ENCODE results near the gene CAV1. TPM values are rescaled to one million over a fixed set of nuclear protein-coding genes. Genes with fewer than 3 reads are reported as not detected.

Gene CAV1
- total and polyA plus RNA-seq, 5 donors from 2014 or later: 0.11 to 0.18 TPM; not detected in 3

DNA sequence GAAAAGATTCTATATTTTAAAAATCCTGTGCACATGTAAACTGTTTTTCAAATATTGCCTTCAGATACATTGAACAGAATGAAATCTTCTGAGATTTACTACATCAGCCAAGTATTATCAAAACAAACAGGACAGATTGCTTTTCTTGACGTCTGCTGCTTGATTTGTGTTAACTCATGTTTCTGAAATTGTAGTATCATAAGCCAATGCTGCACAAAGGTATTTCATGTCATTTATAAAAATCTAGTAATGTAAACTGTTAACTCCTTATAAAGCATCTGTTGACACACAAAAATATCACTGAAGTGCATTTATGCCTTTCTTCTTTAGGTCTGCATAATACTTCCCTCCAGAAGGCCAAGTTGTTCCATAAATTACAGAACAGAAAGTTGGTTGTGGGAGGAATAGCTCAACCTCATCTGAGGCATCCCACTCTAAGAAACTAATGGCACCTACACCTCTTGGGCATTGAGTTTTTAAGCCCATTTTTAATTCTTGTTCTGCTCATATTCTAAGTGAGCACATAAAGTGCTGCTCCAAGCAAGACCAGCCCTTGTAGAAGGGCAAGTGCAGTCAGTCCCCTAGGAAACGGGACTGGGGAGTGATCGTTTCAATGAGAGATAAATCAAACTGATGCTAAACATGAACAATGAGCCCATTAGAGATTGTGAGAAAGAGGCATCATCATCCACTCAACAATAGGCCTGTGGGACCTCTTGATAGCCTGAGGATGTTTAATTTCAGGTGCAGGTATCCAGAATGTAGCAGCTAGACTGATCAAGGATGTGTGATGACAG lies 28.5 kb downstream of the CAV1 start:
- Histone ChIP-seq H3K36me3 (ENCODE audit: control insufficient read depth, insufficient read depth, low read length) (no peaks in the 10 kb centered on the region), H3K4me1 (ENCODE audit: control insufficient read depth, insufficient read depth, low read length, poor library complexity, severe bottlenecking) (no peaks in the 10 kb centered on the region), H3K9me3 (ENCODE audit: control insufficient read depth in 2 of 2, low read length in 2 of 2) (no peaks in the 10 kb centered on the region), H3K27me3 (ENCODE audit: control insufficient read depth, insufficient read depth, low read length) (peaks cover 3% of the 10 kb centered on the region), H3K27ac (ENCODE audit: insufficient read depth, low read length, poor library complexity, severe bottlenecking) (no peak overlapping the region), H3K4me3 (ENCODE audit: low read depth, low read length) (no peak overlapping the region)
- Mint-ChIP-seq H3K9me3 (peaks cover 0 to 1% (median 0%) of the 10 kb centered on the region in 7 donors), H3K36me3 (no peaks in the 10 kb centered on the region), H3K27ac (no peak overlapping the region), H3K4me3 (no peak overlapping the region), H3K4me1 (no peaks in the 10 kb centered on the region), H3K27me3 (peaks cover 24% of the 10 kb centered on the region)
- ATAC-seq (ENCODE audit: low read depth in 2 of 2): no peak
- no peak for DNase-seq

DNA sequence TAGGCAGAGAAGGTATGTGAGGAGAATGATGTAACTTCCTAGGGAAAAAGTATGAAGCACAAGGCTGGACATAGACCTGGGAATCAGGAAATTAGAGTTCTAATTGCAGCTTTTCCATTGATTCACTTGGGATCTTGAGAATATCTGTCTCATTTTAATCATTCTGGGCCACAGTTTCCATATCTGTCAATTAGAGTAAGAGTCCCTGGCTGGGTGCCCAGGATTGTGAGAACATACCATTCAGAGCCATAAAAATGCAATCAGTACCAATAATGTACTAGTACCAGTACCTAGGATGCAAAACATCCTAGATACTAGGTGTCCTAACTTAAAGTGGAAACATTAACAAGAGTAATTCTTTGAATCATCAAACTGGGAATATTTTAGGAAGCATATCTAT lies 29.6 kb downstream of the CAV1 start:
- no peaks in the 10 kb centered on the region for H3K4me1 Mint-ChIP-seq
- no peaks in the 10 kb centered on the region for H3K9me3 ChIP-seq (ENCODE audit: control insufficient read depth in 2 of 2, low read length in 2 of 2)
- H3K4me1 ChIP-seq (ENCODE audit: control insufficient read depth, insufficient read depth, low read length, poor library complexity, severe bottlenecking): no peaks in the 10 kb centered on the region
- DNase-seq (no peak), ATAC-seq (ENCODE audit: low read depth in 2 of 2) (no peak)
- no peak overlapping the region for H3K4me3 Mint-ChIP-seq
- peaks cover 0 to 1% (median 0%) of the 10 kb centered on the region in 7 donors for H3K9me3 Mint-ChIP-seq
- H3K27ac ChIP-seq (ENCODE audit: insufficient read depth, low read length, poor library complexity, severe bottlenecking): no peak overlapping the region
- no peak overlapping the region for H3K4me3 ChIP-seq (ENCODE audit: low read depth, low read length)
- no peak overlapping the region for H3K27ac Mint-ChIP-seq
- no peaks in the 10 kb centered on the region for H3K36me3 ChIP-seq (ENCODE audit: control insufficient read depth, insufficient read depth, low read length)
- H3K27me3 Mint-ChIP-seq: peaks cover 24% of the 10 kb centered on the region
- H3K36me3 Mint-ChIP-seq: no peaks in the 10 kb centered on the region
- H3K27me3 ChIP-seq (ENCODE audit: control insufficient read depth, insufficient read depth, low read length): peaks cover 2% of the 10 kb centered on the region

DNA sequence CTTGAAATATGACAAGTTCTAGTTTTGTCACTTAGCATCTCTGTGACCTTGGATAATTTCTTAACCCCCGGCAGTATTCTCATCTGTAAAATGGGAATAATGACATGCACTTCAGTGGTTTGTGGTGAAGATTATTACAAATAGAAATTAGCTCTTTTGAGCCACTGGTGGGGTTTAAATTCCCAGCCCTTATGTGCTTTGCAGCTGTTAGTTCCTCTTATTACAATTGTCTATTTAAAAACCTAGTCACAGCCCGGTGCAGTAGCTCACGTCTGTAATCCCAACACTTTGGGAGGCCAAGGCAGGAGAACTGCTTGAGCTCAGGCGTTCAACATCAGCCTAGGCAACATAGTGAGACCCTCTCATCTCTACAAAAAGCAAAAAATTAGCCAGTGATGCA lies 30.1 kb downstream of the CAV1 start:
- H3K27me3 Mint-ChIP-seq: peaks cover 24% of the 10 kb centered on the region

DNA sequence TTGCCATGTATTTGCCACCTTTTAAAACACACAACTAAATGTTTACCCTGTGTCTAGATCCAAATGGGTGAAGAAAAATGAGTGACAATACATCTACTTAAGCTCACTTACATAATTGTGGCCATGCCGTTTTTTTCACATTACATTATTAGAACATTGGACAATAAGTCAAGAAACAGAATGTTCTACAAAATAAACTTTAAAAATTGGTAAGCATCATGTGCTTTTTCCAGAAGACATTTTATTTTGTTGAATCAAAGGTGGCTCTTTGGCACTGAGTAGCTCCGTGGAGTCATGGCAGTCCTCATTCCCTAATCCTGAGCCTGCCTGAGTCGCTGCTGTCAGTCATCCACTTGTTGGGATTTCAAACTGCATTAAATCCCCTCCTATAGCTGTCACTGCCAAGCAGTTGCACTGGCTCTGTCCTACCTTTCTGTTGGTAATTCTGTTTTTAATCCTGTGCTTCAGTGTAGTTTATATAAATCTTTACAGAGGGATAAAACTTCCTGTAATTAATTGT lies 32.3 kb downstream of the CAV1 start:
- Mint-ChIP-seq H3K27me3 (peaks cover 29% of the 10 kb centered on the region), H3K4me3 (no peak overlapping the region), H3K27ac (no peak overlapping the region), H3K9me3 (peaks cover 0 to 3% (median 0%) of the 10 kb centered on the region in 7 donors), H3K36me3 (no peaks in the 10 kb centered on the region), H3K4me1 (no peaks in the 10 kb centered on the region)
- Histone ChIP-seq H3K9me3 (ENCODE audit: control insufficient read depth in 2 of 2, low read length in 2 of 2) (no peaks in the 10 kb centered on the region), H3K27me3 (ENCODE audit: control insufficient read depth, insufficient read depth, low read length) (peaks cover 10% of the 10 kb centered on the region), H3K4me1 (ENCODE audit: control insufficient read depth, insufficient read depth, low read length, poor library complexity, severe bottlenecking) (no peaks in the 10 kb centered on the region), H3K36me3 (ENCODE audit: control insufficient read depth, insufficient read depth, low read length) (no peaks in the 10 kb centered on the region), H3K4me3 (ENCODE audit: low read depth, low read length) (no peak overlapping the region), H3K27ac (ENCODE audit: insufficient read depth, low read length, poor library complexity, severe bottlenecking) (no peak overlapping the region)
- DNase-seq: no peak
- no peak for ATAC-seq (ENCODE audit: low read depth in 2 of 2)

More for the DNA sequence above, 30.1 kb downstream of the CAV1 start:
- no peaks in the 10 kb centered on the region for H3K4me1 Mint-ChIP-seq
- no peak for ATAC-seq (ENCODE audit: low read depth in 2 of 2)
- H3K27ac ChIP-seq (ENCODE audit: insufficient read depth, low read length, poor library complexity, severe bottlenecking): no peak overlapping the region
- H3K9me3 ChIP-seq (ENCODE audit: control insufficient read depth in 2 of 2, low read length in 2 of 2): no peaks in the 10 kb centered on the region
- no peak overlapping the region for H3K27ac Mint-ChIP-seq
- no peak overlapping the region for H3K4me3 ChIP-seq (ENCODE audit: low read depth, low read length)
- H3K36me3 ChIP-seq (ENCODE audit: control insufficient read depth, insufficient read depth, low read length): no peaks in the 10 kb centered on the region
- no peaks in the 10 kb centered on the region for H3K36me3 Mint-ChIP-seq
- H3K4me3 Mint-ChIP-seq: no peak overlapping the region
- DNase-seq: no peak
- H3K27me3 ChIP-seq (ENCODE audit: control insufficient read depth, insufficient read depth, low read length): peaks cover 3% of the 10 kb centered on the region
- H3K9me3 Mint-ChIP-seq: peaks cover 0 to 1% (median 0%) of the 10 kb centered on the region in 7 donors
- H3K4me1 ChIP-seq (ENCODE audit: control insufficient read depth, insufficient read depth, low read length, poor library complexity, severe bottlenecking): no peaks in the 10 kb centered on the region

DNA sequence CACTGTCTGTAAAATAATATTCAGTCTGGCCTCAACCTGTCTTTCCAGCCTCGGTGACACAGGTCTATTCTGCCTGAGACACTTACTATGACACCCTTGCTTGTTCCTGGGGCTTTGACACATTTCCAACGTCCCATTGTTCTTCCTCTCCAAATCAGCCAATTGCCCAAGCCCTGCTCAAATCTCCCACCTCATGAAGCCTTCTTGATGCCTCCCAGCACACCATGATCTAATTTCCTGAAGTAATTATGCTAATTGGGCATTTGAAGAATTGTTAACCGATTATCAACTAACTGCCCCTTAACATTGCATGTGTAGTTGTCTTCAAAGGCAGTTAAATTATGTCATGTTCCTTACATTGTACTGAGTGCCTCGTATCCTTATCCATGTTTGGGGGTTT lies 33.1 kb downstream of the CAV1 start:
- Histone ChIP-seq H3K4me1 (ENCODE audit: control insufficient read depth, insufficient read depth, low read length, poor library complexity, severe bottlenecking) (no peaks in the 10 kb centered on the region), H3K27me3 (ENCODE audit: control insufficient read depth, insufficient read depth, low read length) (peaks cover 12% of the 10 kb centered on the region), H3K9me3 (ENCODE audit: control insufficient read depth in 2 of 2, low read length in 2 of 2) (no peaks in the 10 kb centered on the region), H3K4me3 (ENCODE audit: low read depth, low read length) (no peak overlapping the region), H3K27ac (ENCODE audit: insufficient read depth, low read length, poor library complexity, severe bottlenecking) (no peak overlapping the region), H3K36me3 (ENCODE audit: control insufficient read depth, insufficient read depth, low read length) (no peaks in the 10 kb centered on the region)
- Mint-ChIP-seq H3K9me3 (peaks cover 0 to 2% (median 0%) of the 10 kb centered on the region in 7 donors), H3K4me3 (no peak overlapping the region), H3K27ac (no peak overlapping the region), H3K36me3 (no peaks in the 10 kb centered on the region), H3K27me3 (peaks cover 27% of the 10 kb centered on the region), H3K4me1 (no peaks in the 10 kb centered on the region)
- DNase-seq (no peak), ATAC-seq (ENCODE audit: low read depth in 2 of 2) (no peak)

DNA sequence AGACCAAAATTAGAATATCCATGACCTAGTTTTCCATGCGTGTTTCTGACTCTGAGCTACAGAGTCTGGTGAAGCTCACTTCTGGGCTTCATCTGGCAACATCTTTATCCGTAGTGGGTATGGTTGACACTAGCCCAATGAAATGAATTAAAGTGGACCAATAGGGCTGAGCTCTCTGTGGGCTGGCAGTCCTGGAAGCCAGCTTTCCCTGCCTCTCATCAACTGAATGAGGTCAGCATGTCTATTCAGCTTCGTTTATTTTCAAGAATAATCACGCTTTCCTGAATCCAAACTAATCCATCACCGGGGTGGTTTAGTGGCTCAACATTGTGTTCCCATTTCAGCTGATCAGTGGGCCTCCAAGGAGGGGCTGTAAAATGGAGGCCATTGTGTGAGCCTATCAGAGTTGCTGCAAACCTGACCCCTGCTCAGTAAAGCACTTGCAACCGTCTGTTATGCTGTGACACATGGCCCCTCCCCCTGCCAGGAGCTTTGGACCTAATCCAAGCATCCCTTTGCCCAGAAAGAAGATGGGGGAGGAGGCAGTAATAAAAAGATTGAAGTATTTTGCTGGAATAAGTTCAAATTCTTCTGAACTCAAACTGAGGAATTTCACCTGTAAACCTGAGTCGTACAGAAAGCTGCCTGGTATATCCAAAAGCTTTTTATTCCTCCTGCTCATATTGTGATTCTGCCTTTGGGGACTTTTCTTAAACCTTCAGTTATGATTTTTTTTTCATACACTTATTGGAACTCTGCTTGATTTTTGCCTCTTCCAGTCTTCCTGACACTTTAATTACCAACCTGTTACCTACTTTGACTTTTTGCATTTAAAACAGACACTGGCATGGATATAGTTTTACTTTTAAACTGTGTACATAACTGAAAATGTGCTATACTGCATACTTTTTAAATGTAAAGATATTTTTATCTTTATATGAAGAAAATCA lies 35.5 kb downstream of the CAV1 start:
- Histone ChIP-seq H3K27me3 (ENCODE audit: control insufficient read depth, insufficient read depth, low read length) (peaks cover 14% of the 10 kb centered on the region), H3K4me3 (ENCODE audit: low read depth, low read length) (no peak overlapping the region), H3K4me1 (ENCODE audit: control insufficient read depth, insufficient read depth, low read length, poor library complexity, severe bottlenecking) (no peaks in the 10 kb centered on the region), H3K27ac (ENCODE audit: insufficient read depth, low read length, poor library complexity, severe bottlenecking) (no peak overlapping the region), H3K9me3 (ENCODE audit: control insufficient read depth in 2 of 2, low read length in 2 of 2) (no peaks in the 10 kb centered on the region), H3K36me3 (ENCODE audit: control insufficient read depth, insufficient read depth, low read length) (no peaks in the 10 kb centered on the region)
- ATAC-seq (ENCODE audit: low read depth in 2 of 2) (no peak), DNase-seq (no peak)
- Mint-ChIP-seq H3K36me3 (no peaks in the 10 kb centered on the region), H3K4me1 (no peaks in the 10 kb centered on the region), H3K9me3 (peaks cover 0 to 3% (median 0%) of the 10 kb centered on the region in 7 donors), H3K4me3 (no peak overlapping the region), H3K27ac (no peak overlapping the region), H3K27me3 (peaks cover 19% of the 10 kb centered on the region)

DNA sequence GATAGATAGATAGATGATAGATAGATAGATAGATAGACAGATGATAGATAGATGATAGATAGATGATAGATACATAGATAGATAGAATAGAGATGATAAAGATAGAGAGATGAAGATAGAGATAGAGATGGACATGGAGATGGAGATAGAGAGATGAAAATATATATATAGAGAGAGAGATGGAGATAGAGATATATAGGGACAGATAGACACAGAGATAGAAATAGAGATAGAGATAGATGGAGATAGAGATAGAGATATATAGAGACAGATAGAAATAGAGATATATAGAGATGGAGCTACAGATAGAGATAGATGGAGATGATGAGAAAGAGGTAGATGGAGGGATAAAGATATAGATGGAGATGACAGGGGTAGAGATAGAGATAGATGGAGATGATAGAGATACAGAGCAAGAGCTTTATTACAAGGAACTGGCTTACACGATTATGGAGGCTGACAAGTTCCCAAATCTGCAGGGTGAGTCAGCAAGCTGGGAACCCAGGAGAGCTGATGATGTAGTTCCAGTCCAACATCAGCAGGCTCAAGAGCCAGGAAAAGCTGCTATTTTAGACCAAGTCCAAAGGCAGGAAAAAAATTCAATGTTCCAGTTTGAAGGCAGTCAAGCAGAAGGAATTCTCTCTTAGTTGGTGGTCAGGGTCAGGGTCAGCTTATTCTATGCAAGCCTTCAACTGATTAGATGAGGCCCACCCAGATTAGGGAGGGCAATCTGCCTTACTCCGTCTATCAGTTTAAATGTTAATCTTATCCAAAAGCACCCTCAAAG lies 37.1 kb downstream of the CAV1 start:
- H3K36me3 Mint-ChIP-seq: no peaks in the 10 kb centered on the region
- peaks cover 15% of the 10 kb centered on the region for H3K27me3 Mint-ChIP-seq
- no peaks in the 10 kb centered on the region for H3K4me1 Mint-ChIP-seq
- H3K27ac Mint-ChIP-seq: peak overlapping the region in 1 of 3 donors; percentile 28
- no peak overlapping the region for H3K27ac ChIP-seq (ENCODE audit: insufficient read depth, low read length, poor library complexity, severe bottlenecking)
- peaks cover 0 to 3% (median 0%) of the 10 kb centered on the region in 7 donors for H3K9me3 Mint-ChIP-seq
- no peak for ATAC-seq (ENCODE audit: low read depth in 2 of 2)
- no peak for DNase-seq
- H3K9me3 ChIP-seq (ENCODE audit: control insufficient read depth in 2 of 2, low read length in 2 of 2): no peaks in the 10 kb centered on the region
- peaks cover 14% of the 10 kb centered on the region for H3K27me3 ChIP-seq (ENCODE audit: control insufficient read depth, insufficient read depth, low read length)
- H3K36me3 ChIP-seq (ENCODE audit: control insufficient read depth, insufficient read depth, low read length): no peaks in the 10 kb centered on the region
- H3K4me3 Mint-ChIP-seq: no peak overlapping the region
- no peaks in the 10 kb centered on the region for H3K4me1 ChIP-seq (ENCODE audit: control insufficient read depth, insufficient read depth, low read length, poor library complexity, severe bottlenecking)
- no peak overlapping the region for H3K4me3 ChIP-seq (ENCODE audit: low read depth, low read length)
